Central memory CD4-positive, alpha-beta T cell (primary cell): ENCODE measurements around the gene SMIM38.

Experiments used
- DNase-seq: peaks from one replicate; pipeline ENCODE4 v3.0.0; 2022
- total RNA-seq, 3 experiments: gene quantifications; one replicate each; lab custom pipeline; 2026; lab: John Stamatoyannopoulos, UW

SMIM38 gene
- total RNA-seq: 0.60 to 2.5 (median 1.0) reads per million in 3 experiments

GRCh38 chr11:69155302-69156234, at the start of gene SMIM38:
Gene SMIM38, plus strand, starts transcription at chr11:69155935. Its CDS starts 1,912 bp downstream, at chr11:69157847.
- DNase-seq: no peak

- no peak for DNase-seq
Observed at GRCh38 chr11:69106031-69106811, 49.5 kb upstream of the SMIM38 start.

GRCh38 chr11:69107413-69107812, 48.3 kb upstream of the SMIM38 start:
- DNase-seq: no peak

- DNase-seq: no peak
Observed at GRCh38 chr11:69108030-69108429, 47.7 kb upstream of the SMIM38 start.

GRCh38 chr11:69108559-69108958, 47.2 kb upstream of the SMIM38 start:
- no peak for DNase-seq

GRCh38 chr11:69109101-69109500, 46.6 kb upstream of the SMIM38 start:
- no peak for DNase-seq

- DNase-seq: no peak
Observed at GRCh38 chr11:69110451-69110850, 45.3 kb upstream of the SMIM38 start.

GRCh38 chr11:69111624-69112542, 43.9 kb upstream of the SMIM38 start:
- no peak for DNase-seq

GRCh38 chr11:69113226-69113625, 42.5 kb upstream of the SMIM38 start:
- no peak for DNase-seq

GRCh38 chr11:69113646-69114340, 41.9 kb upstream of the SMIM38 start:
- no peak for DNase-seq

- DNase-seq: no peak
Observed at GRCh38 chr11:69114362-69114761, 41.4 kb upstream of the SMIM38 start.

- no peak for DNase-seq
Observed at GRCh38 chr11:69114811-69115523, 40.8 kb upstream of the SMIM38 start.

GRCh38 chr11:69115586-69116560, 39.9 kb upstream of the SMIM38 start:
- no peak for DNase-seq

- DNase-seq: no peak
Observed at GRCh38 chr11:69116671-69117070, 39.1 kb upstream of the SMIM38 start.

- DNase-seq: no peak
Observed at GRCh38 chr11:69119190-69119589, 36.5 kb upstream of the SMIM38 start.

- no peak for DNase-seq
Observed at GRCh38 chr11:69120096-69120875, 35.4 kb upstream of the SMIM38 start.

- no peak for DNase-seq
Observed at GRCh38 chr11:69121021-69121420, 34.7 kb upstream of the SMIM38 start.

- no peak for DNase-seq
Observed at GRCh38 chr11:69121621-69122325, 34.0 kb upstream of the SMIM38 start.

GRCh38 chr11:69122326-69122629, 33.5 kb upstream of the SMIM38 start:
- DNase-seq: no peak
